ENCODE results near the gene JMJD1C.

JMJD1C gene

GRCh38 chr10:63466144-63466935 lies 563 bp upstream of the JMJD1C start (continued):
- TF ChIP-seq SCRT1 (tag by site-specific recombination; IDR thresholded peaks at IDR 0.05; ENCODE audit: borderline replicate concordance) (no peak), PRDM10 (tag by site-specific recombination; IDR thresholded peaks at IDR 0.05) (peak; percentile 90), KLF16 (tag by site-specific recombination; IDR thresholded peaks at IDR 0.05) (no peak), ZBTB10 (tag by site-specific recombination; IDR thresholded peaks at IDR 0.05) (no peak), REPIN1 (tag by site-specific recombination; IDR thresholded peaks at IDR 0.05; ENCODE audit: low read depth) (no peak), ZSCAN18 (tag by site-specific recombination; IDR thresholded peaks at IDR 0.05) (no peak), ATF2 (tag by site-specific recombination; IDR thresholded peaks at IDR 0.05; ENCODE audit: low read depth) (no peak), ZNF670 (tag by site-specific recombination; IDR thresholded peaks at IDR 0.05; ENCODE audit: low read depth) (no peak), ZBTB7A (tag by site-specific recombination; IDR thresholded peaks at IDR 0.05; ENCODE audit: low read depth) (no peak), KLF8 (tag by site-specific recombination; IDR thresholded peaks at IDR 0.05) (peak; percentile 78; the same call in 1 of the 2 replicates), ZNF571 (tag by site-specific recombination; IDR thresholded peaks at IDR 0.05) (no peak), ZBTB20 (tag by site-specific recombination; IDR thresholded peaks at IDR 0.05) (no peak), ELK4 (IDR thresholded peaks at IDR 0.05; ENCODE audit: borderline replicate concordance, low read depth, low read length) (no peak), ZNF792 (tag by site-specific recombination; IDR thresholded peaks at IDR 0.05) (no peak), SP3 (tag by site-specific recombination; IDR thresholded peaks at IDR 0.05) (0 out of 2 replicates have a peak, but pooled peaks have one; percentile 22), ZBTB6 (tag by site-specific recombination; IDR thresholded peaks at IDR 0.05) (no peak), ZNF23 (tag by site-specific recombination; IDR thresholded peaks at IDR 0.05; ENCODE audit: borderline replicate concordance) (no peak), SP7 (tag by site-specific recombination; IDR thresholded peaks at IDR 0.05) (peak; percentile 63), ZNF302 (tag by site-specific recombination; IDR thresholded peaks at IDR 0.05; ENCODE audit: low read depth) (no peak), ZNF391 (tag by site-specific recombination; IDR thresholded peaks at IDR 0.05; ENCODE audit: borderline replicate concordance, low read depth) (no peak), ZNF513 (tag by site-specific recombination; IDR thresholded peaks at IDR 0.05) (no peak), ZNF433 (tag by site-specific recombination; IDR thresholded peaks at IDR 0.05; ENCODE audit: low read depth) (no peak), ZNF423 (tag by site-specific recombination; IDR thresholded peaks at IDR 0.05) (no peak), ZNF837 (tag by site-specific recombination; IDR thresholded peaks at IDR 0.05) (no peak)

Measured in HEK293 (cell line).